ENCODE measurements around the gene YIPF3. TPM values are rescaled to one million over a fixed set of nuclear protein-coding genes. Genes with fewer than 3 reads are reported as not detected.

YIPF3 gene
- polyA plus RNA-seq, 1 donor (not counting 4 experiments of a cell fraction or from before 2014, with no cell fraction given): 136 TPM

DNA sequence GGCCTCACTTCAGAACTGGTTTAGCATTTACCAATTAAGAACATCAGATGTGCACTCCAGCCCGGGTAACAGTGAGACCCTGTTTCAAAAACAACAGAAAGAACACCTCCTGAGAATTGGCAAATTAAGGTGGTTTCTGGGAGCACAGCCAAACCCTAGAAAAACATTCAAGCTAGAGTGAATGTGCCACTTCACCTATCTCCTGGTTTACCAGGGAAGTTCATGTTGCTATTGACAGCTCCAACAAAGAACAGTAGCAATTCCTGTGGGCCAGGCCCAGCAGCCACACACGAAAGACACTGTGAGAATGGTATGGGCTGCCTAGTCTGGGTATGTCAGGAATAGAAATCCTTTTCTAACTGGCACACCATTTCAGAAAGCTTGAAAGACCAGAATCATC lies 5.1 kb upstream of the YIPF3 start:
- Histone ChIP-seq H3K9me3 (ENCODE audit: control insufficient read depth, low read depth, low read length) (no peaks in the 10 kb centered on the region), H3K36me3 (ENCODE audit: control insufficient read depth in 2 of 2, extremely low read depth in 1 of 2, insufficient read depth in 2 of 2, low read length in 2 of 2) (peaks cover 44 to 75% of the 10 kb centered on the region in 2 experiments), H3K4me1 (ENCODE audit: control insufficient read depth, extremely low read depth, insufficient read depth, low read length) (peaks cover 20% of the 10 kb centered on the region), H3K9ac (ENCODE audit: control insufficient read depth, extremely low read depth, insufficient read depth, low read length) (no peak overlapping the region), H4K20me1 (ENCODE audit: control insufficient read depth, extremely low read depth, insufficient read depth, low read length) (peaks cover 12% of the 10 kb centered on the region), H3K79me2 (ENCODE audit: control insufficient read depth, insufficient read depth, low read length) (peaks cover 33% of the 10 kb centered on the region), H3K4me2 (ENCODE audit: control insufficient read depth, extremely low read depth, insufficient read depth, low read depth, low read length) (no peak overlapping the region), H3K27ac (ENCODE audit: control insufficient read depth, insufficient read depth, low read length) (no peak overlapping the region), H3K4me3 (ENCODE audit: control insufficient read depth in 2 of 3, extremely low read depth in 1 of 3, insufficient read depth in 2 of 3, low read depth in 1 of 3, low read length in 3 of 3) (no peak overlapping the region), H2AFZ (ENCODE audit: control insufficient read depth, low read length) (no peak overlapping the region), H3K27me3 (ENCODE audit: control insufficient read depth, extremely low read depth, insufficient read depth, low read length) (no peaks in the 10 kb centered on the region), H3K9me1 (ENCODE audit: control insufficient read depth, extremely low read depth, insufficient read depth, low read length) (peaks cover 3% of the 10 kb centered on the region)
- no peak for FAIRE-seq
- no peak for TF ChIP-seq EZH2 (IDR thresholded peaks at IDR 0.05; ENCODE audit: low read length)
- TF ChIP-seq, protein P1, sequence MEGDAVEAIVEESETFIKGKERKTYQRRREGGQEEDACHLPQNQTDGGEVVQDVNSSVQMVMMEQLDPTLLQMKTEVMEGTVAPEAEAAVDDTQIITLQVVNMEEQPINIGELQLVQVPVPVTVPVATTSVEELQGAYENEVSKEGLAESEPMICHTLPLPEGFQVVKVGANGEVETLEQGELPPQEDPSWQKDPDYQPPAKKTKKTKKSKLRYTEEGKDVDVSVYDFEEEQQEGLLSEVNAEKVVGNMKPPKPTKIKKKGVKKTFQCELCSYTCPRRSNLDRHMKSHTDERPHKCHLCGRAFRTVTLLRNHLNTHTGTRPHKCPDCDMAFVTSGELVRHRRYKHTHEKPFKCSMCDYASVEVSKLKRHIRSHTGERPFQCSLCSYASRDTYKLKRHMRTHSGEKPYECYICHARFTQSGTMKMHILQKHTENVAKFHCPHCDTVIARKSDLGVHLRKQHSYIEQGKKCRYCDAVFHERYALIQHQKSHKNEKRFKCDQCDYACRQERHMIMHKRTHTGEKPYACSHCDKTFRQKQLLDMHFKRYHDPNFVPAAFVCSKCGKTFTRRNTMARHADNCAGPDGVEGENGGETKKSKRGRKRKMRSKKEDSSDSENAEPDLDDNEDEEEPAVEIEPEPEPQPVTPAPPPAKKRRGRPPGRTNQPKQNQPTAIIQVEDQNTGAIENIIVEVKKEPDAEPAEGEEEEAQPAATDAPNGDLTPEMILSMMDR (optimal IDR thresholded peaks at IDR 0.05 in 1 of 3, IDR thresholded peaks at IDR 0.05 in 1 of 3, conservative IDR thresholded peaks at IDR 0.05 in 1 of 3; ENCODE audit: extremely low read depth in 1 of 3, insufficient read depth in 2 of 3, low read length in 3 of 3): no peak
- dilution Hi-C loops (cut with MboI; ENCODE audit: extremely low pct_ligation_motif_present, low sequenced_read_pairs): no loop called here
- no peak for DNase-seq (ENCODE audit: low read depth, low spot score)

DNA sequence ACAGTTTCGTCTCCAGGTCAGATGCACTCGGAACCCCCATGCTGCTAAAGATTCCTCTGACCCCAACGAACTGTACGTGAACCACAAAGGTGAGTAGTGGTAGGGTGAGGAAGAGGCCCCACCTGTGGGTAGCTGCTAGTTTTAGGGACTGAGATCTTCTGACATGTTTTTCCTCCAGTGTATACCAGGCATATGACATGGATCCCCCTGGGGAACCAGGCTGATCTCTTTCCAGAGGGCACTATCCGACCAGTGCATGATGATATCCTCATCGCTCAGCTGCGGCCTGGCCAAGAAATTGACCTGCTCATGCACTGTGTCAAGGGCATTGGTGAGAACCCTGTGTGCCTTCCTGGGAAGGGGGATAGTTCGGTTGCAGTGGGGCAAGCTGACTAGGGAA lies 3.4 kb upstream of the YIPF3 start:
- TF ChIP-seq, protein P1 (optimal IDR thresholded peaks at IDR 0.05 in 1 of 3, IDR thresholded peaks at IDR 0.05 in 1 of 3, conservative IDR thresholded peaks at IDR 0.05 in 1 of 3; ENCODE audit: extremely low read depth in 1 of 3, insufficient read depth in 2 of 3, low read length in 3 of 3): no peak
- no peak for TF ChIP-seq EZH2 (IDR thresholded peaks at IDR 0.05; ENCODE audit: low read length)
- Histone ChIP-seq H2AFZ (ENCODE audit: control insufficient read depth, low read length) (no peak overlapping the region), H3K4me1 (ENCODE audit: control insufficient read depth, extremely low read depth, insufficient read depth, low read length) (peaks cover 30% of the 10 kb centered on the region), H3K9ac (ENCODE audit: control insufficient read depth, extremely low read depth, insufficient read depth, low read length) (no peak overlapping the region), H3K27ac (ENCODE audit: control insufficient read depth, insufficient read depth, low read length) (no peak overlapping the region), H3K4me3 (ENCODE audit: control insufficient read depth in 2 of 3, extremely low read depth in 1 of 3, insufficient read depth in 2 of 3, low read depth in 1 of 3, low read length in 3 of 3) (no peak overlapping the region), H3K36me3 (ENCODE audit: control insufficient read depth in 2 of 2, extremely low read depth in 1 of 2, insufficient read depth in 2 of 2, low read length in 2 of 2) (peaks cover 37 to 68% of the 10 kb centered on the region in 2 experiments), H3K27me3 (ENCODE audit: control insufficient read depth, extremely low read depth, insufficient read depth, low read length) (no peaks in the 10 kb centered on the region), H3K4me2 (ENCODE audit: control insufficient read depth, extremely low read depth, insufficient read depth, low read depth, low read length) (no peak overlapping the region), H3K9me1 (ENCODE audit: control insufficient read depth, extremely low read depth, insufficient read depth, low read length) (peaks cover 8% of the 10 kb centered on the region), H3K9me3 (ENCODE audit: control insufficient read depth, low read depth, low read length) (no peaks in the 10 kb centered on the region), H3K79me2 (ENCODE audit: control insufficient read depth, insufficient read depth, low read length) (peaks cover 49% of the 10 kb centered on the region), H4K20me1 (ENCODE audit: control insufficient read depth, extremely low read depth, insufficient read depth, low read length) (peaks cover 14% of the 10 kb centered on the region)
- no peak for FAIRE-seq
- dilution Hi-C loops (cut with MboI; ENCODE audit: extremely low pct_ligation_motif_present, low sequenced_read_pairs): no loop called here
- no peak for DNase-seq (ENCODE audit: low read depth, low spot score)
